GM12865 (cell line): ENCODE data around the gene PPFIBP1.

Experiments
- DNase-seq: peaks from one replicate; pipeline ENCODE4 v3.0.0; 2010; ENCODE audit warnings: low read depth
- H3K4me3 ChIP-seq: 2 replicates; pipeline ENCODE4 v1.5.1; 2011; ENCODE audit warnings: mild to moderate bottlenecking, low read depth, low read length, control low read depth
- CTCF ChIP-seq: IDR thresholded peaks from 2 replicates; pipeline ENCODE4 v1.5.1; 2011; ENCODE audit warnings: low read length, control low read depth, low read depth, inconsistent platforms; ENCODE audit not compliant: insufficient read depth; ENCODE audit errors: missing control alignments

The PPFIBP1 gene

DNA sequence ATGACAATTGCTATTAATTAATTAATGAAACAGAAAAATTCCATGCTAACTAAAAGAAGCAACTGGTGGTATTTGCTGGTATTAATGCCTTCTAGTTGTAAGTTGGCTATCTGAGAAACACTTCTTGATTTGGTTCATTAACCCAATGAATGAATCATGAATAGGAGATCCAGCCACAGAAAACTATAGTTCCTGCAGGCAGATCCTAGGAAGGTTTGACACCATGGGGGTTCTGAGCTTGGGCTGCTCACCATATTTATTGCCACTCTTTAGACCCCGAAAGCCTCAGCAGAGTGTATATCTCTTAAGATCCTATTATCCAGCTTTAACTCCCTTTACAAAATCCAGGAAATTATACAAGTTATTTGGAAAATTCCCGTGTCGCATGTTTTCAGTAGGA, 90.9 kb downstream of the PPFIBP1 start:
- DNase-seq, result no peak
- no peak overlapping the region for H3K4me3 ChIP-seq
- no peak for TF ChIP-seq CTCF

DNA sequence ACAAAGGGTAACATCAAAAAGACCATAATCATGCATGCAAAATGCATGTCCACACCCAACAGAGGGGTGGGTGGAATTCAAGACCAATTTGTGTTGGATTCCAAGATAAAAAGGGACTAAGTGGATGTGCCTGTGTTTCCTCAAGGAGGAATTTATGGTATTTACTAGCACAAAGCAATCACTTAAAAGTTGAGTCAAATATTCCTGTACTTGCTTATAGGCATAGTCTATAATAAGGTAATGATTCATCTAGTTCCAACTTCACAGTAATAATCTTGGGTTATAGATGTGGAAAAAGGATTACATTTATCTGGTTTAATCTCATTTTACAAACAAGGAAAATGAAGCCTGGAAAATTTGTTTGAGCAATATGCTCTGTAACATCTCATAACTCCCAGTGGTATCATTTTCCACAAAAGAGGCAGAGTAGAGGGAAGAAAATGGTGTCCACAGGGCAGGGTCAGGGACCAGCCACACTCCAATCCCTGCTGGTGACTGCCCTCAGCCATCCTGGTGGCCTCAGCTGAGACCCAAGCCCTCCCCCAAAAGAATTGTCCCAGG, 91.4 kb downstream of the PPFIBP1 start:
- DNase-seq, result no peak
- no peak for TF ChIP-seq CTCF
- H3K4me3 ChIP-seq, result no peak overlapping the region

DNA sequence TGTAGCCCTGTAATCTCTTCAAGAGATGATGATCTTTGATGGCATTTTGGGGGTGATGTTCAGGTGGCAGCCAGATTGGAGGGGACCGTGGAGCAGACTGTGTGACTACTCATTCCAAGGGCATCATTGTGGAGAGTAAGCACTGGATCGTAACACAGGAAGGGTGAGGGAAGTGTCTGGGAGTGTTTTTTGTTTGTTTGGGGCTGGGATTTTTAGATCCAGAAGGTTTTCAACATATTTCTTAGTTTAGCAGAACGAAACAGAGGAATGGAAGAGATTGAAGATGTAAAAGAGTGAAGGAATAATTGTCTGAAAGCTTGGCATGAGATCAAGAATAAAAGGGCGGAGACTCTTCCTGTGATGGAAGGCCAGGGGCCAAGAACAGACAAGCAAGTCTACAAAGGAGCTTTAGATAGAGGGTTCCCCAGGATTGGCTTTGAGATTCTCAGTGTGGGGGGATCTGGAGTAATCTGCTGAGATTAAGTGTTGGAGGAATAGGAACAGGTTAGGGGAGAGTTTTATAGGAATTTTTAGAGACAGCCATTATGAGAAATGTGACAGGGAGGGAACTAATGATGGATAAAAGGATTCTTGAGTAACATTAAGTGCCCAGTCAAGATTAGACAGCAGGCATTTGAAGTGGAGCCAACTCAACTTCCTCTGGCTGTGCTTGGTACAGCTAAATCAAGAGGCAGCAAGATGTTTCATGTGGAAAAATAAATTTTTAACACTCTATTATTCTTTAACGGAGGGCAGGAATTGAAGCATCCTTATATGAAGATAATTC, 92.5 kb downstream of the PPFIBP1 start:
- no peak overlapping the region for H3K4me3 ChIP-seq
- TF ChIP-seq CTCF, result no peak
- DNase-seq, result no peak

DNA sequence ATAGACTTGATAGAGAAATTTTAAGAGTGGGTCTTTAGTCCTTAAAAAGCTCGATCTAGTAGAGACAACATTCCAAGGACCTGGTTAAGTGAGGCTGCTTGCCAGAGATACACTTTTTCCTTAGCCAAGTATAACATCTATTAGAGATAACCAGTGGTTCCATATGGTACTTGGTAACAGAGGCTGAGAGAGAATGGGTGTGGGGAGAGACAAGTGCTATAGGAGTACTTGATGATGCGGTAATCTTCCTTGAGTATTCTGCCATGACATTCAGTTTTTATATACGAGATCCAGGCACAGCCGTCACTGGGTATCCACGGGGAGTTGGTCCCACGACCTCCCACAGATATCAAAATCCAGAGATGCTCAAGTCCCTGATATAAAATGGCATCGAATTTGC, 94.8 kb downstream of the PPFIBP1 start:
- no peak overlapping the region for H3K4me3 ChIP-seq
- TF ChIP-seq CTCF, result no peak
- no peak for DNase-seq

- H3K4me3 ChIP-seq, result no peak overlapping the region
- TF ChIP-seq CTCF, result no peak
- DNase-seq, result no peak
Measured at GRCh38 chr12:27619308-27619707, 95.3 kb downstream of the PPFIBP1 start.

DNA sequence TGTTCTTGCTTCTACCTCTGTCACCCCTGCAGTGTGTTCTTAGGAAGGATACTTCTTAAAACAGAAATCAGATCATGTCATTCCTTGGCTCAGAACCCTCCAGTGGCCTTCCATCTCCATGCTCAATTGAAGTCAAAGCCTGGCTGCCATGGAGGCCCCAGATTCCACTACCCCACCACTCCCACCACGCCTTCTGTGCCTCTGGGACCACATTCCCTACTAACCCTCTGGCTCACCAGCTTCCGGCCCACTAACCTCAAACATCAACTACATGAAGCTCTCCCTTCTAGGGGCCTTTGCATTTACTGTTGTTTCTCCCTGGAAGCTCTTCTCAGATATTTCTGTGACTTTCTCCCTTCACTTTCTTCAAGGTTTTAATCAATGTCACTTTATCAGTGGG, 96.1 kb downstream of the PPFIBP1 start:
- TF ChIP-seq CTCF, result no peak
- DNase-seq, result no peak
- H3K4me3 ChIP-seq, result no peak overlapping the region
